DMS53 (cell line): Measurements from ENCODE around the gene ESYT2.

Experiments
- DNase-seq: peaks from one replicate; lab custom pipeline; 2025; lab: John Stamatoyannopoulos, UW

Gene ESYT2

DNA sequence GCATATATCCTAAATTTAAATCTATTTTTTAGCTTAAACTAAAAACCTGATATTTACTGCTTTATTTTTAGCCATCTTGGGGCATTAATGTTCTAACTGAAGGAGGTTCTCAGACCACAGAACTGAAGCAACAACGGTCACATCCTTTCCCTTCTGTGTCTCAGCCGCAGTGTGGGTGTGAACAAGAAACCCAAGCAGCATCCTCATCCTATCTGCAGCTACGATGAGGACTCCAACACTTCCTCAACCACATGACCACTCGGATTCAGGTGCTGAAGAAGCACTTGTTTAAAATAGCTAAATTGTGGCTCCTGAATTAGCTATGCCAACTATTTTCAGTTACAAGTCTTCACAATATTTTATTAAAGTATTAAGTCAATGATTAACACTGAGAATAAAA is 5.3 kb downstream of the ESYT2 start:
- DNase-seq, result no peak

GRCh38 chr7:158821171-158822031 is 7.9 kb downstream of the ESYT2 start:
- DNase-seq, result no peak

GRCh38 chr7:158820656-158821055 is 8.7 kb downstream of the ESYT2 start:
- DNase-seq, result no peak

DNA sequence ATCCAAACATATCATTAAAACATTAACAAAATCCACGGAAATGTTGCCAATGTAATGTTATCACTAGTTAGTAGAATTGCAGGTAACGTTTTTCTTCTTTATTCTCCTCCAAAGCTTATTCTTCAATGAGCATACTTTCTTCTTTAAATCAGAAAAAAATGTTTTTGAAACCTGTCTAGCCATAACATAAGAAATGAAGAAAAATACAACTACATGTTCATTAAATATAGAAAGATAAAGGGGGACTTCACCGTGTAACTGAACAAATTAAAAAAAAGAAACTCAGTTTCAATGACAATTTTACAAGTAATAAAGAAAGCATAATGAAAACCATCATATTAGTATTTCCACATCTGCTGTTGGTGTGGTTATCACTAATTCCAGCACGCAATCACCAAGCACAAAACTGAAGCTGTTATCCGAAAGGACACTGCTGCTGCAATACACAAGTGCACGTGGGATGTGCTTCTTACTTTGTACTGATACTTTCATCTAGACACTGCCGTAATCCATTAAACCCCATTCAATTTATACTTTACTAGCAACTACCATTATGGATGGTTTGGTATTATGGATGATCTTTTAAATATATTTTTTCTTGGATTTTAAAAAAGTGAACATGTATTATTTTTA is 9.6 kb downstream of the ESYT2 start:
- DNase-seq, result no peak

GRCh38 chr7:158818325-158819213 is 10.7 kb downstream of the ESYT2 start:
- DNase-seq, result peak; percentile 76

DNA sequence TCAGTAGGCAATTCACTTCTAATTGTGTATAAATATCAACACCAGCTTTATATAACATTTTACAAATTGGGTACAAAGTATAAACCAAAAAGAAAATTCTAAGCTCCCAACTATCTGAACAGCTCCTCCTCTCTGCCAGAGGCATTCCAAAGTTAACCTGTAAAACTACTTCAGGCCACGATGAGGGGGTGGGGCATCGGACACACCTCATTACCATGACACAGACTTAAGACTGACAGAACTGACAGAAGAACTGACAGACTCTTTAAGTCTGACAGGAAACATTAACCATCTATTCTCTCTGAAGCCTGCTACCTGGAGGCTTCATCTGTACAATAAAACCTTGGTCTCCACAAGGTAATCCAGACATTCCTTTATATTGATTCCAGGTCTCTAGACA is 12.3 kb downstream of the ESYT2 start:
- DNase-seq, result no peak

DNA sequence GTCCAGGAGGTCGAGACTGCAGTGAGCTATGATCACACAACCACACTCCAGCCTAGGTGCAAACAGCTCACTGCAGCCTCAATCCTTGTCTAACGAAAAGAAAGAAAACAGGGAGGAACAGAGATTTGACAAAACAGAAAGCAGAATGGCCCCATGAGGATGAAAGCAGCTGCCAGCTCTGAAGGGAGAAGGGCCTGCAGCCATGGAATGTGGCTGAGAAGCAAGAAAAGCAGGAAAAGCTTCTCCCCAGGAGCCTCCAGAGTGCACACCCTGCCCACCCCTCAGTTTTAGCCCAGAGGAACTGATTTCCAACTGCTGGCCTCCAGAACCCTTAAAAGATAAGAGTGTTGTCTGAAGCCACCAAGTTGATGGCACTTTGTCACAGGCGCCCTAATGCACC is 13.0 kb downstream of the ESYT2 start:
- no peak for DNase-seq

DNA sequence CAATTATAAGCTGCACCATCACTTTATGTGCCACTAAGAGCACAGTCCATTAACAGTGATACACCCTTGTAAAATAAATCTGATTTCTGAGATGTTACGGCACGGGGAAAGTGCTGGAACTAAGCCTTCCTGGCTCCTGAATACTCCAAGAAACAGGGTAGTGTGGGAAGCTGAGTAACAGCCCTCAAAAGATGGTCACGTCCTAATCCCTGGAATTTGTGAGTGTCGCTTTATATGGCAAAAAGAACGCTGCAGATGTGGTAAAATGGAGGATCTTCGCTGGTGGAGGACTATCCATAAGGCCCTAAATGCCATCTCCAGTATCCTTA is 13.5 kb downstream of the ESYT2 start:
- DNase-seq, result no peak

GRCh38 chr7:158815083-158815799 is 14.1 kb downstream of the ESYT2 start:
- DNase-seq, result no peak

DNA sequence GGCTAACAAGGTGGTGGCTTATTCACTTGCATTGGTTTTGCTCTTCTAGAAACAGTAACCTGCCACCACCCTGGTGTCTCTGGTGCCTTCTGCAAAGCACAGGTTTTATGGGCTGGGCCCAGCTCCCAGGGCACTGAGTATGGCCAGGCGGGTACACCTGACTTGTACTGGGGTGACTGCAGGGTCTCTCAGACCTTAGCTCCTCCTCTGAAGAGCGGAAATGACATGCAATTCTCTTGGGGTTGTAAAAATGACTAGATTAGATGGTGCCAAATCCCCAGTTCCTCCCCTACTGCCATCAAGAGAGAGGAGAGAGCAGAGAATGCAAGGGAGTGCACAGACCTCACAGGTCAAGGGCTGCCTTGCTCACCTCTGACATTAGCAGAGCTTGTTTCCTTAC is 14.7 kb downstream of the ESYT2 start:
- no peak for DNase-seq

GRCh38 chr7:158812684-158813083 is 16.6 kb downstream of the ESYT2 start:
- no peak for DNase-seq

DNA sequence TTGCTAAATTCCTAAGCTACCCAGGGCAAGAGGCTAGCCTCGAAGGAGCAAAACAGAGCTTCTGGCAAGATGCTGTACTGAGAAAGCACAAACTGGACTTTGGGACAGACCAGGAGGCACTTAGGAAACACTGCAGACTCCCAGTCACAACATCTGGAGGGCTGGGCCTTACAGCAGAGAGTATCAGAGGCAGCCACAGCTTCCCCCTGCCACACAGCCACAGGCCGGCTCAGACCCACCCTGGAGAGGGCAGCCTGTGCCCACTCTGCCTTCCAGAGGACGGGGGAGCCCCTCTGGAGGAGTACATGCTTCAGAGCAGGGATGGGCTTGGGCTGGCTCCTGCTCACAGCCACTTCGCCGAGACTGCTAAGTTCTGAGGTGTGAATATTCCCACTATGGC is 17.4 kb downstream of the ESYT2 start:
- no peak for DNase-seq

DNA sequence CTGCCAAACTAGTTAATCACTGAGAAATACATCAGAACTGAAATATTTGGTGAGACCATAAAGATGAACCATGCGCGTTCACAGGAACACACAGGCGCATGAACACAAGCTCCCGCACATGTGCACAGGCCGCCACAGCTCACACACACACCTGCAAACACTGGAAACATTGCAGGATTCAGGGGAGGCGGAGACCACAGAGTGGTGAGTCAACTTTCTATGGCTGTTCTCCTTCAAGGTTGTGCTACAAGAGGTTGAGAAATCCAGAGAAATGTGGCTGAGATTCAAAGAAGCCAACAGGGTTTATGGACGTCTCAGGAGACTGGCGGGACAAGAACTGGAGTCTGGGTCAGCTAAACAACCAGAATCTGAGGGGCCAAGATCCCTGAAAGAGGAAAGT is 17.8 kb downstream of the ESYT2 start:
- DNase-seq, result no peak

- DNase-seq, result no peak
These were observed 18.5 kb downstream of the ESYT2 start for GRCh38 chr7:158810846-158811245.

GRCh38 chr7:158809596-158809995 is 19.7 kb downstream of the ESYT2 start:
- DNase-seq, result no peak

DNA sequence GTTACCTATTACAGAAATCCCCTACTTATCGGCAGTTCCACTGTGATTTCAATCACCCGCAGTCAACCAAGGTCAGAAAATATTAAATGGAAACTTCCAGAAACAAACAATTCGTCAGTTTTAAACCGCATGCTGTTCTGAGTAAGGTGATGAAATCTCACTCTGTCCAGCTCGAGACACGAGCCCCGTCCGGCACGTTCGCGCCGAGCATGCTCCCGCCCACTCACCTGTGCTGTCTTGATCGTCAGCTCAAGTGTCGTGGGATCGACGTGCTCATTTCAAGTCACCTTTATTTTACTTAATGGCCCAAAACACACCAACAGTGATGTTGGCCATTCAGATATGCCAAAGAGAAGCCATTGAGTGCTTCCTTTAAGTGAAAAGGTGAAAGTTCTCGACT is 21.2 kb downstream of the ESYT2 start:
- no peak for DNase-seq

DNA sequence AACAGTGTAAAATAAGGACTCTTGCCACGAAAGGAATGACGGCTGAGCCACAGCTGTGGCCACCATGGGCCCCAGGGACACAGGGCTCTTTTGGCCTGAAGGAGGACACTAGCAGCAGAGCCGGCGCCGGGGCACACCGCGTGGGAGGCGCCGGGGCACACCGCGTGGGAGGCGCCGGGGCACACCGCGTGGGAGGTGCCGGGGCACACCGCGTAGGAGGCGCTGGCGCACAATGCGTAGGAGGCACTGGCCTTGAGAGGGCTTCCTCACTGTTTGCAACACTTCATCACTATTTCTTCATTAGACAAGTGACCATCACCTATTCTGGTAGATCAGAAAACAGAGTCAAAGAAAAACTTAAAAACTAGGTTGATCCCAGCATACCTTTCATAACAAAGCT is 23.4 kb downstream of the ESYT2 start:
- DNase-seq, result peak; percentile 38

DNA sequence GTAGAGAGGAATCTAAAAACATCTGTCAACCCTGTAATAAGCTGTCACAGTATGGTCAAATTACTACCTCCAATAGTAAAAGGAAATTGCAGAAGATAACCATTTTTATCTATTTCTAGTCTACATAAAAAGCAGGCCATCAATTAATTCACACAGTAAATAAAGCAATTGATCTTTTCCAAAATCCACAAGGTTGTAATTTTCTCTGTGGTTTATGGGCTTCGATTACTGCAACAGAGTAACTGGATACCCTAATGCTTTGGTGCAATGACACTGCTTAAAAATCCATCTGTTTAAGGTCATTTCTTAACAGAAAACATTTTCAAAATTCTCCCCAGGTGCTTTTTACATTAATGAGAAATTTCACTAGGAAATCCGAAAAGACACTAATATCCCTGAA is 23.9 kb downstream of the ESYT2 start:
- DNase-seq, result no peak

DNA sequence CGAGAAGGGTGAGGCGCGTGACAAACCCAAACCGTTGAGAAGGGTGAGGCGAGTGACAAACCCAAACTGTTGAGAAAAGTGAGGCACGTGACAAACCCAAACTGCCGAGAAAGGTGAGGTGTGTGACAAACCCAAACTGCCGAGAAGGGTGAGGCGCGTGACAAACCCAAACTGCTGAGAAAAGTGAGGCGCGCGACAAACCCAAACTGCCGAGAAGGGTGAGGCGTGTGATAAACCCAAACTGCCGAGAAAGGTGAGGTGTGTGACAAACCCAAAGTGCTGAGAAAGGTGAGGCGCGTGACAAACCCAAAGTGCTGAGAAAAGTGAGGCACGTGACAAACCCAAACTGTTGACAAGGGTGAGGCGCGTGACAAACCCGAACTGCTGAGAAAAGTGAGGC is 25.0 kb downstream of the ESYT2 start:
- DNase-seq, result no peak

DNA sequence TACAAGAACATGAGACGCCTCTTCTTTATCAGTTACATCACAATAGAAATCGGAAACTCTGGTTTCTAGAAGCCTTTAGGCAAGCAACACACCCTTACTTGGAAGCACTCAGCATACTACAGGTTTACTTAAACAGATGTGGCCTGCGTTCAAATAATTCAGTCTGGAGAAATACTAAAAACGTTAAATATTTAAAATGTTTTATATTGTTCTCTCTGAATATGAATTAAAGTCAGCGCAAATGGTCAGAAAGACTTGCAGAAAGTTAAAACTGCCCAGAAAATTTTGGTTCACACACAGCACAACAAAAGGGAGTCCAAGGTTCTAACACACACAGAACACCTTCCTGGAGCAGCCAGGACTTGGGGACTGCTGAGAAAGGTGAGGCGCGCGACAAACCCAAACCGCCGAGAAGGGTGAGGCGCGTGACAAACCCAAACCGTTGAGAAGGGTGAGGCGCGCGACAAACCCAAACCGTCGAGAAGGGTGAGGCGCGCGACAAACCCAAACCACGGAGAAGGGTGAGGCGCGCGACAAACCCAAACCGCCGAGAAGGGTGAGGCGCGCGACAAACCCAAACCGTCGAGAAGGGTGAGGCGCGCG is 25.8 kb downstream of the ESYT2 start:
- no peak for DNase-seq

- DNase-seq, result no peak
These were observed 26.6 kb downstream of the ESYT2 start for GRCh38 chr7:158802535-158803366.
